HG03521 (cell line): ENCODE data around the gene STK17A.

Experiments
- ATAC-seq: cut with Tn5 transposase; IDR thresholded peaks from one replicate; pipeline ENCODE4 v1.9.1; 2021; ENCODE audit warnings: mild to moderate bottlenecking, moderate library complexity; ENCODE audit not compliant: unreplicated experiment

STK17A gene

GRCh38 chr7:43582503-43583423 lies at the start of gene STK17A:
TSS of gene STK17A (plus strand) at chr7:43583108. CDS start at chr7:43583244, 136 bp downstream.
- peak; percentile 78 for ATAC-seq

GRCh38 chr7:43533801-43534479 lies 49.0 kb upstream of the STK17A start:
- ATAC-seq = no peak

- no peak for ATAC-seq
Measured at GRCh38 chr7:43535031-43535451, 47.9 kb upstream of the STK17A start.

- ATAC-seq = no peak
Measured at GRCh38 chr7:43535810-43536585, 46.9 kb upstream of the STK17A start.

GRCh38 chr7:43536773-43537172 lies 46.1 kb upstream of the STK17A start:
- ATAC-seq = no peak

- ATAC-seq = no peak
Measured at GRCh38 chr7:43537765-43538403, 45.0 kb upstream of the STK17A start.

GRCh38 chr7:43538404-43538771 lies 44.5 kb upstream of the STK17A start:
- ATAC-seq = no peak

- ATAC-seq = no peak
Measured at GRCh38 chr7:43540471-43540870, 42.4 kb upstream of the STK17A start.

GRCh38 chr7:43542716-43543115 lies 40.2 kb upstream of the STK17A start:
- no peak for ATAC-seq

- ATAC-seq = no peak
Measured at GRCh38 chr7:43546231-43546630, 36.7 kb upstream of the STK17A start.

GRCh38 chr7:43550427-43550826 lies 32.5 kb upstream of the STK17A start:
- ATAC-seq = no peak

GRCh38 chr7:43552122-43552521 lies 30.8 kb upstream of the STK17A start:
- no peak for ATAC-seq

GRCh38 chr7:43553999-43554398 lies 28.9 kb upstream of the STK17A start:
- ATAC-seq = no peak

- no peak for ATAC-seq
Measured at GRCh38 chr7:43554423-43554822, 28.5 kb upstream of the STK17A start.

GRCh38 chr7:43557831-43558495 lies 24.9 kb upstream of the STK17A start:
- no peak for ATAC-seq

GRCh38 chr7:43559171-43559945 lies 23.6 kb upstream of the STK17A start:
- ATAC-seq = no peak

- ATAC-seq = no peak
Measured at GRCh38 chr7:43559946-43560335, 23.0 kb upstream of the STK17A start.

- no peak for ATAC-seq
Measured at GRCh38 chr7:43560742-43561330, 22.1 kb upstream of the STK17A start.

- ATAC-seq = no peak
Measured at GRCh38 chr7:43562383-43562782, 20.5 kb upstream of the STK17A start.
